Measurements from ENCODE around the gene OTUD4. TPM values are rescaled to one million over a fixed set of nuclear protein-coding genes. Genes with fewer than 3 reads are reported as not detected.

OTUD4 gene
- total RNA-seq = 14.2 and 16.4 TPM in 2 replicates

DNA sequence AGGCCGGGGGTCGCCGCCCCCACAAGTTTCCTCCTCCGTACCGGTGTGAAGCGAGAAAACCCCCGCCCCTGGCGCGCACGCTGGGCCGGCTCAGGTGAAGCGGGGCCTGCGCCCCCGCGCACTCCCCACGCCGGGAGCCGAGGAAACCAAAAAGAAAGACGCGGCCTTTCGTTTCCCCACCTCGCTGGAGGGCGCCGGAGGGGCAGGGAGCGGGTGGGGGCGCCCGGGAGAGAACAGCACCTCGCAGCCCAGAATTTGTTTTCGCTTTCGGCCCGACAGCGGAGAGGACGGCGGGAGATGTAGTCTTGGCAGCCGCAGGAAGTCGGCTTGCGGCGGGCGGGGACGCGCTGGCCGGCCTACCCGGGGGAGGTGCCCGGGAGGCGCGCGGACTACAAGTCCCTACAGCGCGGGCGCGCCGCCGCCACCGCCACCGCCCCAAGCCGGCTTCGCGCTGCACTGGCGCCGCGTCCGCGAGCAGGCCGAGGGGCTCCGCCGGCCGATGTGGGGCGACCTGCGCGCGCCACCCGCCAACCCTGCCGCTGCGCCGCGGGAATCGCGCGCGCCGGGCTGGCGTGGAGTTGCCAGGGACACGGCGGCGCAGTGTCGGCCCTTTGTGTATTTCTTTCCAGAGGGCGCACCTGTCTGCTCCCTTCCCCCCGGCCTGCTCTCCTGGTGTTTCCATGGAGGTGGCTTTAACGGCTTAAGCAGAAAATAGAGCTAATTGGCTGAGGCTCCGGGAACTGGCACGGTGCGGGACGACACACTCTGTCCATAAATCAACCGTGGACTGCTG lies at the start of gene OTUD4:
Gene OTUD4, minus strand, starts transcription at position 292 of the 793 bp plus-strand sequence. CDS start 616 bp downstream, outside the sequence.

DNA sequence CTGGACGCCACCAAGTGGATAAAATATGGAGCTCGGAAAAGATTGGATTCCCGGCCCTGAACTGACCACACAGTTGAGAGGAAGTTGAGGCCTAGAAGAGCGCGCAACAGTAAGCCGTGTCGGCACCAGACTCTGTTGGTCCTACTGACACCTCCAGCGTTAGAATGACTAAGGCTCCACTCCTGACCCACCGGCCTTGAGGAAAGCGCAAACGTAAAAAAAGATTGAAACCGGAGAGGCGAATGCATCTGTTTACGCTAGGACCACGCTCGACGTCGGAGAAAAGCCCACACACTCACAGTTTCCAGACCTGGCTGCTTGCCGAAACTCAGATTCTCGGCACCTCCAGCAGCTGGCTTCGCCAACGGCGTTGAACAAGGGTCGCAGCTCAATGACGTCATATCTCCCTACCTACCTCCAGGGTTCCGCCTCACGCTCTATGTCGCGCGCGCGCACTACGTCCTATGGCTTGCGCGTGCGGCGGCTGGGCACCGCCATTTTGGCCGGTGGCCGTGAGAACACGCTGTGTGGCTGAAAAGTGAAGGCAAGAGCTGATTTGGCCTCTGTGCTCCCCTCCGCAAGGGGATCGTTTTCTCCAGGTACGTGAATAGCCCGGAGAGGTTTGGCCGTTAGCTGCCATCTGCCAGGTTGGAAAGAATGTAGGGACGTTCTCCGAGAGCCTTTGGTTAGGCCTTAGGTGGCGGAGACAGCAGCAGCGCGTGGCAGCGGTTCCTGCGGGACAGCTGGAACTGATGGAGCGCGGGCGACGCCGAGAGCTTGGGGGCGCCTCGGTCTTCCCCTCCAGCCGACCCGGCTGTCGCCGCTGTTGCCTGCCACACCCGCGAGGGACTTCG lies 82.3 kb downstream of the OTUD4 start, which contains the start of the genes ABCE1 and ANAPC10:
Gene ABCE1, plus strand, starts transcription at position 491 of the 854 bp plus-strand sequence. CDS start 6,102 bp downstream, outside the sequence.
Gene ANAPC10, minus strand, starts transcription at position 376 of the 854 bp plus-strand sequence. CDS start 2,097 bp downstream, outside the sequence.

Other genes starting within 250 kb of the OTUD4 start
- 19.1 and 20.2 TPM in 2 replicates for gene ANAPC10, start 82.4 kb downstream of the OTUD4 start, total RNA-seq
- 113 and 130 TPM in 2 replicates for gene ABCE1, start 82.3 kb downstream of the OTUD4 start, total RNA-seq

Data from hair follicular keratinocyte (primary cell).